Omental fat pad (tissue), 4 donors: ENCODE results near the gene TTC7B. TPM values are rescaled to one million over a fixed set of nuclear protein-coding genes. Genes with fewer than 3 reads are reported as not detected.
"Not testable (repeated sequence)": the region's sequence is repeated elsewhere in the genome, so short reads cannot be mapped to it uniquely, and the experiment has no call there.

Source experiments
- ATAC-seq: fragments of 150-250 bp; one replicate; pipeline ENCODE4 v1.9.1; 2016; ENCODE audit warnings: mild to moderate bottlenecking, moderate library complexity; ENCODE audit not compliant: low FRiP score
- DNase-seq: peaks from one replicate; pipeline ENCODE4 v3.0.0-alpha.2; 2019; ENCODE audit warnings: low spot score
- total RNA-seq, 4 donors: library from RNA; depleted of rRNA; stranded (reverse); fragments of >200 nt; gene quantifications; one replicate each; pipeline ENCODE4 v1.1.0, GENCODE V29; 2016
- TF ChIP-seq, protein P1 (sequence below), 3 donors: fragments of 450-650 bp; IDR thresholded peaks; one replicate each; pipeline ENCODE4 v1.5.1; 2016 to 2017; ENCODE audit warnings: antibody characterized with exemption in 3 of 3, mild to moderate bottlenecking in 3 of 3, moderate library complexity in 2 of 3

TTC7B gene, protein sequence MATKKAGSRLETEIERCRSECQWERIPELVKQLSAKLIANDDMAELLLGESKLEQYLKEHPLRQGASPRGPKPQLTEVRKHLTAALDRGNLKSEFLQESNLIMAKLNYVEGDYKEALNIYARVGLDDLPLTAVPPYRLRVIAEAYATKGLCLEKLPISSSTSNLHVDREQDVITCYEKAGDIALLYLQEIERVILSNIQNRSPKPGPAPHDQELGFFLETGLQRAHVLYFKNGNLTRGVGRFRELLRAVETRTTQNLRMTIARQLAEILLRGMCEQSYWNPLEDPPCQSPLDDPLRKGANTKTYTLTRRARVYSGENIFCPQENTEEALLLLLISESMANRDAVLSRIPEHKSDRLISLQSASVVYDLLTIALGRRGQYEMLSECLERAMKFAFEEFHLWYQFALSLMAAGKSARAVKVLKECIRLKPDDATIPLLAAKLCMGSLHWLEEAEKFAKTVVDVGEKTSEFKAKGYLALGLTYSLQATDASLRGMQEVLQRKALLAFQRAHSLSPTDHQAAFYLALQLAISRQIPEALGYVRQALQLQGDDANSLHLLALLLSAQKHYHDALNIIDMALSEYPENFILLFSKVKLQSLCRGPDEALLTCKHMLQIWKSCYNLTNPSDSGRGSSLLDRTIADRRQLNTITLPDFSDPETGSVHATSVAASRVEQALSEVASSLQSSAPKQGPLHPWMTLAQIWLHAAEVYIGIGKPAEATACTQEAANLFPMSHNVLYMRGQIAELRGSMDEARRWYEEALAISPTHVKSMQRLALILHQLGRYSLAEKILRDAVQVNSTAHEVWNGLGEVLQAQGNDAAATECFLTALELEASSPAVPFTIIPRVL
- 10 to 100 TPM; 31.9 to 56.3 (median 38.4) TPM for total RNA-seq

DNA sequence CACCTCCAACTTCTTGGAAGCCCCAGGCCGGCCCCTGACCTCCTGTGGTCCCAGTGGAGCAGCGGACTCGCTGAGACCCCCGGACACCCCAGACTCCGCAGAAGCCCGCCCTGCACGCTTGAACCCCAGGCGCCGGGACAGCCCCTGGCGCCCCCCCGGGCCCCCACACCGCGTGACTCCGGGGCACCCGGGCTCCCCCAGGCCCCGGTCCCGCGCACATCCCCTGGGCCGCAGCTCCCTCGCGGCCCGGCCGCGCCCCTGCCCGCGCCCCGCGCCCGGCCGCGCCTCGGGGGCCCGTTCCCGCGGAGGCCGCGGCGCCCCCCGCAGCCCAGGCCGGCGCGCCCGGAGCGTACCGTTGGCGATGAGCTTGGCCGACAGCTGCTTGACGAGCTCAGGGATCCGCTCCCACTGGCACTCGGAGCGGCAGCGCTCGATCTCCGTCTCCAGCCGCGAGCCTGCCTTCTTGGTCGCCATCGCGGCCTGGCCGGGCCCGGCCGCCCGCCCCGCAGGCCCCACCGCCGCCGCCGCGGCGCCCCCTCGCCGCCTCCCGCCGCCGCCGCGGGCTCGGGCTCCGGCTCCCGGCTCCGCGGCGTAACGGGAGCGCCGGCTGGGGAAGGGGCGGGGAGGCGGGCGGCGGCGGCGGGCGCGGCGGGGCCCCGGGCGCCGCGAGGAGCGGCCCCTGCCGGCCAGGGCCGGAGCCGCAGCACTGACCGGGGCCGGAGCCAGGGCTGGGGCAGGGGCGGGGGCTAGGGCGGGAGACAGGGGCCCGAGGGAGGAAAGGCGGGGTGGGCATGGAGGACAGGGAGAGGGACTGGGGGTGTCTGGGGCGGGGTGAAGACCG, at the start of gene TTC7B:
Gene TTC7B (minus strand): TSS at position 609 of the 841 bp plus-strand sequence. CDS start 135 bp downstream, at position 474.
- DNase-seq (no peak), ATAC-seq (peak; percentile 87)
- TF ChIP-seq, protein P1, sequence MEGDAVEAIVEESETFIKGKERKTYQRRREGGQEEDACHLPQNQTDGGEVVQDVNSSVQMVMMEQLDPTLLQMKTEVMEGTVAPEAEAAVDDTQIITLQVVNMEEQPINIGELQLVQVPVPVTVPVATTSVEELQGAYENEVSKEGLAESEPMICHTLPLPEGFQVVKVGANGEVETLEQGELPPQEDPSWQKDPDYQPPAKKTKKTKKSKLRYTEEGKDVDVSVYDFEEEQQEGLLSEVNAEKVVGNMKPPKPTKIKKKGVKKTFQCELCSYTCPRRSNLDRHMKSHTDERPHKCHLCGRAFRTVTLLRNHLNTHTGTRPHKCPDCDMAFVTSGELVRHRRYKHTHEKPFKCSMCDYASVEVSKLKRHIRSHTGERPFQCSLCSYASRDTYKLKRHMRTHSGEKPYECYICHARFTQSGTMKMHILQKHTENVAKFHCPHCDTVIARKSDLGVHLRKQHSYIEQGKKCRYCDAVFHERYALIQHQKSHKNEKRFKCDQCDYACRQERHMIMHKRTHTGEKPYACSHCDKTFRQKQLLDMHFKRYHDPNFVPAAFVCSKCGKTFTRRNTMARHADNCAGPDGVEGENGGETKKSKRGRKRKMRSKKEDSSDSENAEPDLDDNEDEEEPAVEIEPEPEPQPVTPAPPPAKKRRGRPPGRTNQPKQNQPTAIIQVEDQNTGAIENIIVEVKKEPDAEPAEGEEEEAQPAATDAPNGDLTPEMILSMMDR (IDR thresholded peaks at IDR 0.05) = no peak

DNA sequence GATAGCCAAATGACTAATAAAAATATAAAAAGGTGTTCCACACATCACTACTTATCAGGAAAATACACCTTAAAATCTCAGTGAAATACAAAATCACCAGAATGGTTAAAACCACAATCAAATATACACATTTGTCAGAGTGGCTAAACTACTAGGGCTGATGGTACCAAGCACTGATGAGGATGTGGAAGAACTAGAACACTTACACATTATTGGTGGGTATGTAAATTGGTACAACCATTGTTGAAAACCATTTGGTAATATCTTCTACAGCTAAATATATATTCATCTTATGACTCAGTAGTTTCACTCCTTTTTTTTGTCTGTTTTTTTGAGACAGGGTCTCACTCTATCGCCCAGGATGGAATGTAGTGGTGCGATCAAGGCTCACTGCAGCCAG, 48.5 kb upstream of the TTC7B start:
- TF ChIP-seq, protein P1 (IDR thresholded peaks at IDR 0.05) = no peak
- ATAC-seq (no peak), DNase-seq (no peak)

DNA sequence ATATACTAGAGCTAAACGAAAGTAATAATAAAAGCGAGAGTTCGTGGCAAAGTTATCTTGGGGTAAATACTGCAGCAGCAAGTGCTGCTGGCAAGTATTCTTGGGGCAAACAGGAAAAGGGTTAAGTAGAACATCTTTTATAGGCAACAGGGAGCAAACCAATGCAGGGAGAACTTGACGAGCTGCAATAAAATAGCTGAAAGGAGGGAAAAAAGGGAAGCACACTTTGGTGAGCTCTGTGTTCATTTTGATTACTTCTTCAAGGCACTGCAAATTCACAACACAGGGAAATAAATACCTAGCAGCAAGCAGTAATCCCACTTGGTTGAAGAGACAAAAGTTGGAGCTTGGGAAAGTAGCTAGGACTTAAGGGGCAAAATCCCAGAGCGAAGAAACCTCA, 42.3 kb upstream of the TTC7B start:
- ATAC-seq (no peak), DNase-seq (no peak)
- TF ChIP-seq, protein P1 (IDR thresholded peaks at IDR 0.05) = no peak

DNA sequence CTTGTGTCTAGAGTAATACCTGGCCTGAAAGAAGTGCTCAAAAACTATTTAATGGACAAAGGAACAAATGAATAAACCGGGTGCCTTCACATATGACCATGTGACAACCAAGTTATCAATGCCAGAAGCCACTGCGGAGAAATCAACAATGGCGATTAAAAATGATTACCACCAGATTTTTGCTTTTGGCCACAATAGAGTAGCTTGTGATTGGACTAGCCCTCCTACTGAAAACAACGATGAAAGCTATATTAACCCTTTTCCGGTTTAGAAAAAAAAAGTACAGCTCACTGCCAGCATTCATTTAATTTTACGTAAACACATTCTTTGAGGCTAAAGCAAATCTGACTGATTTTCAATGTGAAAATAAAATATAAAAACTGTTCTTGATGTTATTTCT, 41.6 kb upstream of the TTC7B start:
- no peak for ATAC-seq

DNA sequence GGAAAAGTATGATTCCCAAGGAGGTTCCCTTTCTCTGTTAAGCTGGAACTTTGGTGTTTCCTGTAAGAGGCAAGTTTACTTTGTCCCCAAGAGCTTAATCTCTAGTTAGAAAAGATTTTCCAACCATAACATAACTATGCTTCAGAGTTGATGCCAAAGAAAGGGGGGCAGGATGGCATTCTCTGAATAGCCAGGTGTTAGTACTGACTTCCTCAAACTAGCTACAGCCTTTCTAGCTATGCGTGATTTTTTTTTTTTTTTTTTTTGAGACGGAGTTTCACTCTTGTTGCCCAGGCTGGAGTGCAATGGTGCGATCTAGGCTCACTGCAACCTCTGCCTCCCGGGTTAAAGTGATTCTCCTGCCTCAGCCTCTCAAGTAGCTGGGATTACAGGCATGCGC, 39.9 kb upstream of the TTC7B start:
- ATAC-seq, DNase-seq: not testable (repeated sequence)

More for the DNA sequence above, 41.6 kb upstream of the TTC7B start:
- no peak for DNase-seq
- TF ChIP-seq, protein P1 (IDR thresholded peaks at IDR 0.05) = no peak

DNA sequence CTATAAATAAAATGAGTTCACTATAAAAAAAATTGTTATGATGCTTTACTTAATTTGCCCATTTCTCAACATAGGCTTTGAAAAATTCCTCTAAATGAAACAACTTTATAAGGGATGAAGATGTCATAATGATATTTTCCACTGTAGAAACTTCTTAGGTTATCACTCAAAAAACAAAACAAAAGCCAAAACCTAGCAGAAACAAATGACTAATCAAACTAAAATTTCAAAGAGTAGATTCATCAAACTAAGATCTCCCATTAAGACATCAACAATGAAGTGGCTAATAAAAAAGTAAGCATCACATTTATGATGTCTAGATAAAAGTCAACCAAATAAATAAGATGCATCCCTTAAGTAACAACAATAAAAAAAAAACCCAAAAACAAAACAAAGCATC, 36.9 kb upstream of the TTC7B start:
- DNase-seq (no peak), ATAC-seq (no peak)
- TF ChIP-seq, protein P1 (IDR thresholded peaks at IDR 0.05) = no peak
